PFSK-1 (cell line): ENCODE measurements around the gene MAP3K21.

ENCODE experiments used
- FOXP2 ChIP-seq: optimal IDR thresholded peaks from 2 replicates; pipeline ENCODE3; 2011; ENCODE audit warnings: borderline replicate concordance, control low read depth, inconsistent platforms; ENCODE audit not compliant: insufficient read depth; ENCODE audit errors: extremely low read length, extremely low read depth
- POLR2AphosphoS5 ChIP-seq: IDR thresholded peaks from 2 replicates; pipeline ENCODE4 v1.6.1; 2012; ENCODE audit warnings: low read depth, mild to moderate bottlenecking, control low read depth, low read length, moderate library complexity
- SIN3A ChIP-seq: IDR thresholded peaks from 2 replicates; pipeline ENCODE4 v1.6.1; 2012; ENCODE audit warnings: mild to moderate bottlenecking, low read length, moderate library complexity, borderline replicate concordance; ENCODE audit not compliant: insufficient read depth
- TAF1 ChIP-seq: IDR thresholded peaks from 2 replicates; pipeline ENCODE4 v1.6.1; 2012; ENCODE audit warnings: low read length, control low read depth, borderline replicate concordance; ENCODE audit not compliant: insufficient read depth
- TF ChIP-seq, protein P1 (sequence below), 2 experiments: IDR thresholded peaks; 2 replicates each; pipeline versions ENCODE4 v1.6.1 to v1.8.0; 2011 to 2012; ENCODE audit warnings: low read depth in 2 of 2, low read length in 2 of 2, control low read depth in 1 of 2, inconsistent platforms in 1 of 2, mild to moderate bottlenecking in 1 of 2, moderate library complexity in 1 of 2; ENCODE audit not compliant: insufficient read depth in 1 of 2

Gene MAP3K21

DNA sequence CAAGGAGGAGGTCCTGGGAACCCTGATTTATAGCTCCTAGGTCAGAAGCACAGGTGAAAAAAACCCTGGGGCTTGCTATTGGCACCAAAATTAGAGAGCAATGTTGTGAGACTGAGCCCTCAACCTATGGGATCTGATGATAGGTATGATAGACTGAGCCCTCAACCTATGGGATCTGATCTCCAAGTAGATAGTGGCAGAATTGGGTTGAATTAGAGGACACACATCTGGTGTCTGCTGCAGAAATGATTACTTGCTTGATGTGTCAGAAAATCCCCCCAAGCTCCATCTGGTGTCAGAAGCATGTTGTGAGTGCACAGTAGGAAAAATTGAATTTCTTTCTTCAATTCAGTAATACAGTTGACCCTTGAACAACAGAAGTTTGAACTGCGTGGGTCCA lies 62.4 kb downstream of the MAP3K21 start:
- TF ChIP-seq POLR2AphosphoS5 (no peak), FOXP2 (no peak), TAF1 (no peak), SIN3A (no peak)
- TF ChIP-seq, protein P1, sequence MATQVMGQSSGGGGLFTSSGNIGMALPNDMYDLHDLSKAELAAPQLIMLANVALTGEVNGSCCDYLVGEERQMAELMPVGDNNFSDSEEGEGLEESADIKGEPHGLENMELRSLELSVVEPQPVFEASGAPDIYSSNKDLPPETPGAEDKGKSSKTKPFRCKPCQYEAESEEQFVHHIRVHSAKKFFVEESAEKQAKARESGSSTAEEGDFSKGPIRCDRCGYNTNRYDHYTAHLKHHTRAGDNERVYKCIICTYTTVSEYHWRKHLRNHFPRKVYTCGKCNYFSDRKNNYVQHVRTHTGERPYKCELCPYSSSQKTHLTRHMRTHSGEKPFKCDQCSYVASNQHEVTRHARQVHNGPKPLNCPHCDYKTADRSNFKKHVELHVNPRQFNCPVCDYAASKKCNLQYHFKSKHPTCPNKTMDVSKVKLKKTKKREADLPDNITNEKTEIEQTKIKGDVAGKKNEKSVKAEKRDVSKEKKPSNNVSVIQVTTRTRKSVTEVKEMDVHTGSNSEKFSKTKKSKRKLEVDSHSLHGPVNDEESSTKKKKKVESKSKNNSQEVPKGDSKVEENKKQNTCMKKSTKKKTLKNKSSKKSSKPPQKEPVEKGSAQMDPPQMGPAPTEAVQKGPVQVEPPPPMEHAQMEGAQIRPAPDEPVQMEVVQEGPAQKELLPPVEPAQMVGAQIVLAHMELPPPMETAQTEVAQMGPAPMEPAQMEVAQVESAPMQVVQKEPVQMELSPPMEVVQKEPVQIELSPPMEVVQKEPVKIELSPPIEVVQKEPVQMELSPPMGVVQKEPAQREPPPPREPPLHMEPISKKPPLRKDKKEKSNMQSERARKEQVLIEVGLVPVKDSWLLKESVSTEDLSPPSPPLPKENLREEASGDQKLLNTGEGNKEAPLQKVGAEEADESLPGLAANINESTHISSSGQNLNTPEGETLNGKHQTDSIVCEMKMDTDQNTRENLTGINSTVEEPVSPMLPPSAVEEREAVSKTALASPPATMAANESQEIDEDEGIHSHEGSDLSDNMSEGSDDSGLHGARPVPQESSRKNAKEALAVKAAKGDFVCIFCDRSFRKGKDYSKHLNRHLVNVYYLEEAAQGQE (IDR thresholded peaks at IDR 0.05; ENCODE audit: insufficient read depth in 1 of 2, low read depth in 2 of 2, low read length in 2 of 2), result no peak

DNA sequence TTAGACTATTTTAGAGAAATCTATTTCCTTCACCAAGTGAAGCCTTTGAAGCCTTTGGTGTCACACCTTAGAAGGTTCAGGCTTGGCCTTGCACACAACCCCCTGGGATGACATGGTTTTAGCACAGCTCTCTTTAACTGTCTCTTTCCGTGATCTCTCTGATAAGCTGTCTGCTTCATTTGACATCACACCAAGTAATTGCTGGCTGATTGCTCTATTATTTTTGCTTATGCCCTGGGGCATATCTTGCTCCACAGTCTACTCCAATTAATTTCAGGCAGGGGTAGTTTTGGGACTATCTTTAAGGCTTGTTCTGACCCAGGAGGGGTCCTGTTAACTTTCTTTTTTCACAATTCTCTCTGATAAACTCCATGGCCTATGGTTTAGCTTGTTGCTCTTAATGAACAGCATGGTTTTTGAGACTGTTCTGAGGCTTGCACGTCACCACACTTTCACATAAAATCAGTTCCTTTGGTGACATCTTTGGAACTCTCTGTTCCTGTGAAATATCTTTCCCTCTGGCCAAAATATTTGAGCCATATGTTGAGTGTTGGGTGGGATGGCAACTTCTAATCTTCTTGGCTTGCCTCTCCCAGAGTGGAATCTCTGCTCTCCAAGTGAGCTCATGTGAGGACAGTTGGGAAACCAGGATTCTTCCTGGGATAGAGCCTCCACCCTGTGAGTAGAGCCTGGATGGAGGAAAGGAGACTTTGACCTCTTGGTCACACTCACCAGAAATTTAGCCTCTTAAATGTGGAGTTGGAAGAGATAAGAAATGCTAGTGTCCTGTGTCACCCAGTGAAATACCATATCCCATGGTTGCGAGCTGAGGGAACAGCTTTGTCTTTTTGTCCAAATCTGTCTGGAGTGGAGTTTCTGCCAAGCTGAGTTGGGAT lies 63.6 kb downstream of the MAP3K21 start:
- TF ChIP-seq, protein P1 (IDR thresholded peaks at IDR 0.05; ENCODE audit: insufficient read depth in 1 of 2, low read depth in 2 of 2, low read length in 2 of 2), result no peak
- no peak for TF ChIP-seq POLR2AphosphoS5
- no peak for TF ChIP-seq SIN3A
- TF ChIP-seq FOXP2, result no peak
- no peak for TF ChIP-seq TAF1

DNA sequence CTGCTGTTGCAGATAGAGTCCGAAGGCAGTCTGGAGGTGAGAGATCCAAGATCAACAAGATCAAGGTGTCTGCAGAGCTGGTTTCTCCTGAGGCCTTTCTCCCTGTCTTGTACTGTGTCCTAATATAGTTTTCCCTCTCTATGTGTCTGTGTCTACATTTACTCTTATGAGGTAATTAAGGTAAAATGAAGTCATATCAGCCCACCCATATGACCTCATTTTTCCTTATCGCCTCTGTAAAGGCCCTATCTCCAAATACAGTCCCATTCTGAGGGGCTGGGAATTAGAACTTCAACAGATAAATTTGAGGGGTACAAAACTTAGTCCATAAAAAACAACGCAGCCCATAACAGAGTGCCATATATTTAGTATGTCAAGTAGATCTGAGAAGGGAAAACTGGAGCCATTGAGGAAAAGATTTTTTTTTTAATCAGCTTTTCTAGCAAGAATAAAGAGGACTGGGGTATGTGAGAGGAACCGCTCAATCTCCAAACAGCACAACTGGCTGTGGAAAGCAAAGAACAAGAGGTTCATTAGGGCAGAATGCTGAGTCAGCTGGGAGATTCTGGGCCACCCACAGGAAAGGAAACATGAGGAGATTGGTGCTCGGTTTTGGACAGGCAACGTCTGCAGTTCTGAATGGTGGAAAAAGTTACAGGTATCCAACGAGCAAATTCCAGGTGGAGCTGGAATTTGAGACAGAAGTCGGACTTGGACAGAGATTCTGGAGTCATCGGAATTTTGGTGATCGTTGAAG lies 65.7 kb downstream of the MAP3K21 start:
- TF ChIP-seq, protein P1 (IDR thresholded peaks at IDR 0.05; ENCODE audit: insufficient read depth in 1 of 2, low read depth in 2 of 2, low read length in 2 of 2), result no peak
- TF ChIP-seq SIN3A (no peak), TAF1 (no peak), FOXP2 (no peak), POLR2AphosphoS5 (no peak)

DNA sequence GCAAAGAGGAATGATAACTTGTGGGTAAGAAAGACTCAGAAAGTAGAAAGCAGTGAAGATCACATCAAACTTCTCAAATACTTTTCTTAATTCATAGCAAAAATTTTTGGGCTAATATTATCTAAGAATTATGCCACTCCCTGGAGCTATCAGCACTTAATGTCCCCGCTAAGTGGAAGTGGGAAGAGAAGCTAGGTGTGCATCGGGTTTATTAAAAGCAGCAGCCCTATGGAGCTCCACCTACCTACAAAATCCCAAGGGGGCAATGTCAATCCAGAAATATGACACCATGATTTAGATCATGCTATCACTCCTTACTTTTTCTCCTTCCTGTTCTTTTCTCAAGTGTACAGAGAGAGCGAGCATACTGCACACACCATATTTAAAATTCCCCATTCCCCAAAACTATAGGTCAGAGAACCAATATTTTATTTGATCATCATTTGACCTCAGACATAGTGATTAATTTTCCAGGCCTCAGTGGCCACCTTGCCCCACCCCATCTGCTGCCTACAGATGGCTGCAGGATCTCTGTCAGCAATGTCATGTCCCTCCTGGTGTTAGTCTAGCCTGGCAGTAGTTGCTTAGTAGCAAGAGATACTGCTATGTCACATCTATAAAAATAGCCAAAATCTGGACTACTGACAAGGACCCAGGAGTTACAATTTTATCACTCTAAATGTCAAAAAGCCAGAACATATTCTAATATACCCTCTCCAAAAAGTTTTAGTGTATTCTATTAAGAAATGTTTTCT lies 66.6 kb downstream of the MAP3K21 start:
- TF ChIP-seq, protein P1 (IDR thresholded peaks at IDR 0.05; ENCODE audit: insufficient read depth in 1 of 2, low read depth in 2 of 2, low read length in 2 of 2), result no peak
- TF ChIP-seq SIN3A, result no peak
- TF ChIP-seq POLR2AphosphoS5, result no peak
- no peak for TF ChIP-seq TAF1
- no peak for TF ChIP-seq FOXP2
